GM21447 (cell line): Measurements from ENCODE around the gene ZNF264.
"Not testable (repeated sequence)": the region's sequence is repeated elsewhere in the genome, so short reads cannot be mapped to it uniquely, and the experiment has no call there.

Experiments used
- ATAC-seq: cut with Tn5 transposase; IDR thresholded peaks from one replicate; pipeline ENCODE4 v1.9.1; 2021; ENCODE audit not compliant: unreplicated experiment

The ZNF264 gene

DNA sequence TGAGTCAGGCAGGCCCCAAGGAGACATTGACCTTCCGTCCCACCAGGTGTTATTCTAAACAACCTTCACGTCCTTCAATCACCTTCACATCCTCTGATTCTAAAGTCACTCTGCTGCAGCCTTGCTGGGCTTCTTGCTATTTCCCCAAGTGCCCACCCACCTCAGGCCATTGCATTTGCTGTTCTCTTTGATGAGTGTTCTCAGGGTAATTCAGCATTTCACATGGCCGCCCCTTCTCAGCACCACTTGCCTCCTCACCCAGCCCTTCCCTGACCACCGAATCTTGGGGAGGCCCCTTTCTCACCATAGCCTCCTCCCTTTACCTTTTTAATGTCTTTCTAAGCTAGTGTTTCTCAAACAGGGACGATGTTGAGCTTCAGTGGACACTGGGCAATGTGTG, 53.8 kb downstream of the ZNF264 start:
- ATAC-seq, result no peak

GRCh38 chr19:57245959-57246358, 54.7 kb downstream of the ZNF264 start:
- ATAC-seq, result no peak

GRCh38 chr19:57248646-57249045, 57.3 kb downstream of the ZNF264 start:
- ATAC-seq, result no peak

GRCh38 chr19:57249329-57249728, 58.0 kb downstream of the ZNF264 start:
- ATAC-seq, result no peak

DNA sequence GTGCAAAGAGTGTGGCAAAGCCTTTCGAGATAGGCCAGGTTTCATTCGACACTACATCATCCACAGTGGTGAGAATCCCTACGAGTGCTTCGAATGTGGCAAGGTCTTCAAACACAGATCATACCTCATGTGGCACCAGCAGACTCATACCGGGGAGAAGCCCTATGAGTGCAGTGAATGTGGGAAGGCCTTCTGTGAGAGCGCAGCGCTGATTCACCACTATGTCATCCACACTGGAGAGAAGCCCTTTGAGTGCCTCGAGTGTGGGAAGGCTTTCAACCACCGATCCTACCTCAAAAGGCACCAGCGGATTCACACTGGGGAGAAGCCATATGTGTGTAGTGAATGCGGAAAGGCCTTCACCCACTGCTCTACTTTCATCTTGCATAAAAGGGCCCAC, 62.5 kb downstream of the ZNF264 start:
- ATAC-seq, result not testable (repeated sequence)

- ATAC-seq, result no peak
Observed at GRCh38 chr19:57262044-57262443, 70.7 kb downstream of the ZNF264 start.

DNA sequence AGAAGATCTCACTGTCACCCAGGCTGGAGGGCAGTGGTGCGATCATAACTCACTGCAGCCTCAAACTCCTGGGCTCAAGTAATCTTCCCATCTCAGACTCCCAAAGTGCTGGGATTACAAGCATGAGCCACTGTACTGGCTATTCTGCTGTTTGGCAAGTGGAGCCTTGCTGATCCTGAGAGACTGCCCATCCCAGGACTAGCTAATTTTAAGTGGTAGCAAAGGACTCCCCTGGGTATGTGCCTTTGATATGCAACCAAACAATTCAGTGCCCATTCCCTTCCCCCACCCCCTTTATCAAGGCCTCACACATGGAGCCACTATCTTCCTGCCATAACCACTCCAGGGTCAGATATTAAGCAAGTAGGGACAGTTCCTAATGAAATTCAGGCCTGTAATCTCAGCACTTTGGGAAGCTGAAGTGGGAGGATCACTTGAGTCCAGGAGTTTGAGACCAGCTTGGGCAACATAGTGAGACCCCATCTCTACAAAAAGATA, 72.0 kb downstream of the ZNF264 start:
- no peak for ATAC-seq

DNA sequence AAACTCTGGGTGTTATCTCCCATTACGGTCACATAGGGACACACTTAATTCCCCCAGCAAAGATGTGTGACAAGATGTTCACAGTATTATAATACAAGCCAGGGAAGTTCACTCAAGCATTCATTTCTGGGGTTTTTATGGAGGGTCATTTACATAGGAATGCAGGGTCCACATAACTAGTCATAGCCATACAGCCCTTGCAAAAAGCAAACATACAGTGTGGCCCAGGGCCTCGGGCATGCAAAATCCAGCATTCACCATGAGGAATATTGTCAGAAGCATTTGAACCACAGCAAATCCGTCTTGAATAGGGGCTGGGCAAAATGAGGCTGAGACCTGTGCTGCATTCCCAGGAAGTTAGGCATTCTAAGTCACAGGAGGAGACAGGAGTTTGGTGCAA, 76.0 kb downstream of the ZNF264 start:
- ATAC-seq, result no peak

GRCh38 chr19:57269515-57270250, 78.4 kb downstream of the ZNF264 start:
- no peak for ATAC-seq

DNA sequence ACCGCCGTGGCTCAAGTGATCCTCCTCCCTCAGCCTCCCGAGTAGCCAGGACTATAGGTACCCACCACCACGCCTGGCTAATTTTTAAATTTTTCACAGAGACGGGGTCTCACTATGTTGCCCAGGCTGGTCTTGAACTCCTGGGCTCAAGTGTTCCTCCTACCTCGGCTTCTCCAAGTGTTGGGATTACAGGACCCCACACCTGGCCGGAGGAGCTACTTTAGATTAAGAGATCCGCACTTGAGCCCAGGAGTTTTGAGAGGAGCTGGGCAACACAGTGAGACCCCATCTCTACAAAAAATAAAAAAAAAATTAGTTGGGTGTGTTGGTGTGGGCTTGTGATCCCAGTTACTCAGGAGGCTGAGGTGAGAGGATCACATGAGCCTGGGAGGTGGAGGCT, 80.0 kb downstream of the ZNF264 start:
- ATAC-seq, result no peak
